ENCODE data around the gene ANKRD13B.

GRCh38 chr17:29582772-29583171, 10.2 kb upstream of the ANKRD13B start:
- TF ChIP-seq CTCF (IDR thresholded peaks at IDR 0.05) (no peak), ZBTB43 (CRISPR knock-in tag; IDR thresholded peaks at IDR 0.05) (no peak), ESRRA (CRISPR knock-in tag; IDR thresholded peaks at IDR 0.05; ENCODE audit: borderline replicate concordance) (no peak), RELA (CRISPR knock-in tag; IDR thresholded peaks at IDR 0.05; ENCODE audit: borderline replicate concordance) (no peak), USF2 (CRISPR knock-in tag; IDR thresholded peaks at IDR 0.05) (no peak), GABPB1 (CRISPR knock-in tag; IDR thresholded peaks at IDR 0.05) (no peak), JUN (CRISPR knock-in tag; IDR thresholded peaks at IDR 0.05) (no peak), IRF1 (CRISPR knock-in tag; IDR thresholded peaks at IDR 0.05) (no peak), ERG (CRISPR knock-in tag; IDR thresholded peaks at IDR 0.05) (no peak), FOXJ3 (CRISPR knock-in tag; IDR thresholded peaks at IDR 0.05; ENCODE audit: borderline replicate concordance) (no peak), ZNF512 (CRISPR knock-in tag; IDR thresholded peaks at IDR 0.05; ENCODE audit: borderline replicate concordance) (no peak)

All from WTC11 (cell line).